DMS79 (cell line): ENCODE measurements around the gene POLD1.
A peak's percentile ranks its signal among the peaks of the same experiment; 100 is the strongest.
"Not testable (repeated sequence)": the region's sequence is repeated elsewhere in the genome, so short reads cannot be mapped to it uniquely, and the experiment has no call there.

Experiments
- DNase-seq: peaks from one replicate; lab custom pipeline; 2025; lab: John Stamatoyannopoulos, UW

Gene POLD1

DNA sequence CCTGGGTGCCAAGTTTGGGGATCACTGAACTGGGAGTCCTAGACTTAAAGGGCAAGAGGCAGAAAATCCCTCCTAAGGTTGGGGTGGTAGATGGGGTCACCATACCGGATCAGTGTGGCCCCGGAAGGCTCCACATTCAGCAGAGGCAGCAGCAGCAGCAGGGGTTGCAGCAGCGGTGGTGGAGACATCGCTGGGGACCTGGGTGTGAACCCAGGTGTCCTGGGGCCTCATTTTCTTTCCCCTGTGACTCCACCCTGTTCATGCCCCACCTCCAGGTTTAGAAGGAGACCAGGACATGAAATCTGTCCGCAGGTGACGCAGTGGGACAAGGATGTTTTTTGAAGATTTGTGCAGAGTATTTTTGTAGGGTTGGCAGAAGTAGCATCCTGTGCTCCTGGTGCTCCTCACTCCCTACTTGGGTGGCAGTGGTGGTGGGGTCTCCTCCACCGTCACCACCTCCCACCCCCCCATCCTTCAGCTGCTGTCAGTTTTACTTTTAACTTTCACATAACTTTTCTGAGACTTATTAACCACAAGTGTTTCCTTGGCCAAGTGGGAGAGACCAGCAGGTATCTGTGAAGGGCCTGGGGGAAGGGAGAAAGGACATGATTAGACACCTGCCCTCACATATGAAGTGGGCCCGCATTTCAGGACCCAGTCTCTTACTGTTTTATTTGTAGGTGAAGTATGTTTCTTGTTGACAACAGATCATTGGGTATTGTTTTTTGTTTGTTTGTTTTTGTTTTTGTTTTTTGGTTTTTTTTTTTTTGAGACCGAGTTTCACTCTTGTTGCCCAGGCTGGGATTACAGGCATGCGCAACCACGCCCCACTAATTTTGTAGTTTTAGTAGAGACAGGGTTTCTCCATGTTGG, 18.5 kb upstream of the POLD1 start, which contains the start of gene NAPSA:
Gene NAPSA, minus strand, starts transcription at position 206 of the 873 bp plus-strand sequence. Its CDS starts 18 bp downstream, at position 188.
- no peak for DNase-seq

GRCh38 chr19:50368649-50369570, 15.2 kb upstream of the POLD1 start:
- peak; percentile 67 for DNase-seq

DNA sequence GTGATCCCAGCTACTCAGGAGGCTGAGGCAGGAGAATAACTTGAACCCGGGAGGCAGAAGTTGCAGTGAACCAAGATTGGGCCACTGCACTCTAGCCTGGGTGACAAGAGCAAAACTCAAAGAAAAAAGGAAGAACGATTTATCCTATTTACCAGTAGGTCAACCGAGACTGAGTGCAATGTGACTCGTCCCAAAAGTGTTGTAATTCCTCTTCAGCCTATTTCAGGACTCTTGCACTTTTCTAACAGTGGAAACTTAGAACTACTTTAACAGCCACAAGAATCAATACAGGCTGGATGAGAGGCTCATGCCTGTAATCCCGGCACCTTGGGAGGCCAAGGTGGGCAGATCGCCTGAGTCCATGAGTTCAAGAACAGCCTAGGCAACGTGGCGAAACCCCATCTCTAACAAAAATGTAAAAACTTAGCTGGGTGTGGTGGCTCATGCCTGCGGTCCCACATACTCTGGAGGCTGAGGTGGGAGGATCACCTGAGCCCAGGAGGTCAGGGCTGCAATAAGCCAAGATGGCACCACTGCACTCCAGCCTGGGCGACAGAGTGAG, 12.2 kb upstream of the POLD1 start:
- DNase-seq = no peak

DNA sequence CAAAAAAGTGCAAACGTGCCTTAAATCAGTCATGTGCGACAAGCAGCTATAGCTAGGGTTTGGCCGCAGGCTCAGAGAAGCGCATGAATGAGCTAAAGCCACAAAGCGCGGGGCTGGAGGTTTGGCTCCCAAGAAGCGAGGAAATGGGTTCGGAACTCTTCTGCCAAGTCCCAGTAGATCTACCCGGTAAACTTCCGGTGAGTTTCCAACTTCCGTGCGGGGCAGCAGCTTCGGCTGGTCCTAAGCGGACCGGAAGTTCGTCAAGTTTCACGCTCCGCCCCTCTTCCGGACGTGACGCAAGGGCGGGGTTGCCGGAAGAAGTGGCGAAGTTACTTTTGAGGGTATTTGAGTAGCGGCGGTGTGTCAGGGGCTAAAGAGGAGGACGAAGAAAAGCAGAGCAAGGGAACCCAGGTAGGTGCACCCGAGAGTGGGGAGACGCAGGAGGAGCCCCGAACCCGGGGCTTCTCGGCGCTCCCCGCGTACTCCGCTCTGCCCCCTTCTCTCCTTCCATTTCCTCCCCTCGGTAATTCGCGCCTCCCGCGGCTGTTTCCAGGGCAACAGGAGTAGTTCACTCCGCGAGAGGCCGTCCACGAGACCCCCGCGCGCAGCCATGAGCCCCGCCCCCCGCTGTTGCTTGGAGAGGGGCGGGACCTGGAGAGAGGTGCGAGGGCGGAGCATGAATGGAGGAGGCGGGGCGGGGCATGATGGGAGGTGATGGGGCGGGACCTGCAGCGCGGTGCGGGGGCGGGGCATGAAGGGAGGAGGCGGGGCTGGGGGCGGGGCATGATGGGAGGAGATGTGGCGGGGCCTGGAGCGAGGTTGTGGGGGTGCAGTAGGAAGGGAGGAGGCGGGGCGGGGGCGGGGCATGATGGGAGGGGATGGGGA, 7.7 kb upstream of the POLD1 start, which contains the start of gene NR1H2:
Gene NR1H2, plus strand, starts transcription at position 292 of the 885 bp plus-strand sequence. CDS start 1,149 bp downstream, outside the sequence.
- peak; percentile 95 for DNase-seq

DNA sequence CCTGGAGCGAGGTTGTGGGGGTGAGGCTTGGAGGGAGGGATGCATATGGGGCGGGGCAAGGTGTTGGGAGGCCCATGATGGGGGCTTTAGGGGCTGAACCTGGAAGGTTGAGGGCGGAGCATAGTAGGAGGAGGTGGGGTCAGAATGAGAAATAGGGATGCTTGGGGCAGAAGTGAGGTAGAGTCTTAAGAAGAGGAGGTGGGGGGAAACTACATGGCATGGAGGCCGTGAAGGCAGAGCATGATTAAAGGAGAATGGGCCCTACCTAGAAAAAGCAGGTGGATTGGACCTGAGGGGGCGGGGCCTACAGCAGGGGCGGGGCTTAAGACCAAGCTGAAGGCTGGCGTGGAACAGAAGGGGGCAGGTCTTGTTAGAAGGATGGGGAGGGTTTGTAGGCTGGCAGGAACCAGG, 7.1 kb upstream of the POLD1 start:
- DNase-seq = peak; percentile 49

DNA sequence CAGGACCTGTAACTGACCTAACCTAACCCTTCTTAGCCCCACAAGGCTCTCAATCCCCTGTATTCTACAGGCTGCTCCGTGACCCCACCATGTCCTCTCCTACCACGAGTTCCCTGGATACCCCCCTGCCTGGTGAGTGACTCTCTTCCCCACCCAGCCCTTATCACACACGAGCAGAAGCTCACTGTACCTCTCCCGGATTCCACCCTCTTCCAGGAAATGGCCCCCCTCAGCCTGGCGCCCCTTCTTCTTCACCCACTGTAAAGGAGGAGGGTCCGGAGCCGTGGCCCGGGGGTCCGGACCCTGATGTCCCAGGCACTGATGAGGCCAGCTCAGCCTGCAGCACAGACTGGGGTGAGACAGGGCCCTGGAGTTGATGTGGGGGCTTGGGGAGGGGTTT, 6.6 kb upstream of the POLD1 start:
- DNase-seq = no peak

DNA sequence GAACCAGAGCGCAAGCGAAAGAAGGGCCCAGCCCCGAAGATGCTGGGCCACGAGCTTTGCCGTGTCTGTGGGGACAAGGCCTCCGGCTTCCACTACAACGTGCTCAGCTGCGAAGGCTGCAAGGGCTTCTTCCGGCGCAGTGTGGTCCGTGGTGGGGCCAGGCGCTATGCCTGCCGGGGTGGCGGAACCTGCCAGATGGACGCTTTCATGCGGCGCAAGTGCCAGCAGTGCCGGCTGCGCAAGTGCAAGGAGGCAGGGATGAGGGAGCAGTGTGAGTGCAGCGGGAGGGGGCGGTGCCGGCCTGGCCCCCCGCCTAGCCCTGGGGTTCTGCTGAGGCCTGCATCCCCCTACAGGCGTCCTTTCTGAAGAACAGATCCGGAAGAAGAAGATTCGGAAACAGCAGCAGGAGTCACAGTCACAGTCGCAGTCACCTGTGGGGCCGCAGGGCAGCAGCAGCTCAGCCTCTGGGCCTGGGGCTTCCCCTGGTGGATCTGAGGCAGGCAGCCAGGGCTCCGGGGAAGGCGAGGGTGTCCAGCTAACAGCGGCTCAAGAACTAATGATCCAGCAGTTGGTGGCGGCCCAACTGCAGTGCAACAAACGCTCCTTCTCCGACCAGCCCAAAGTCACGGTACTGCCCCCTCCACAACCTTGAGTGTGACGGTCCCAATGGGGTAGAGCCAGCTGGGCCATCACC, 5.8 kb upstream of the POLD1 start:
- no peak for DNase-seq

DNA sequence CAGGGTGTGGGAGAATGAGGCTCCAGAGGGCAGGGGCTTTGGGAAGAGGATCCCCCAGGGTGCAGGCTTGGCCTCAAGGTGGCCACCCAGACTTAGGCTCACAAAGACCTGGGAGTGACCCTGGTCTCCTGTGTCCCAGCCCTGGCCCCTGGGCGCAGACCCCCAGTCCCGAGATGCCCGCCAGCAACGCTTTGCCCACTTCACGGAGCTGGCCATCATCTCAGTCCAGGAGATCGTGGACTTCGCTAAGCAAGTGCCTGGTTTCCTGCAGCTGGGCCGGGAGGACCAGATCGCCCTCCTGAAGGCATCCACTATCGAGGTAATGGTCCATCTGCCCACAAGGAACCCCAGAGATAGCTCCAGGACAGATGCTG, 5.3 kb upstream of the POLD1 start:
- no peak for DNase-seq

GRCh38 chr19:50379602-50380001, 4.5 kb upstream of the POLD1 start:
- no peak for DNase-seq

DNA sequence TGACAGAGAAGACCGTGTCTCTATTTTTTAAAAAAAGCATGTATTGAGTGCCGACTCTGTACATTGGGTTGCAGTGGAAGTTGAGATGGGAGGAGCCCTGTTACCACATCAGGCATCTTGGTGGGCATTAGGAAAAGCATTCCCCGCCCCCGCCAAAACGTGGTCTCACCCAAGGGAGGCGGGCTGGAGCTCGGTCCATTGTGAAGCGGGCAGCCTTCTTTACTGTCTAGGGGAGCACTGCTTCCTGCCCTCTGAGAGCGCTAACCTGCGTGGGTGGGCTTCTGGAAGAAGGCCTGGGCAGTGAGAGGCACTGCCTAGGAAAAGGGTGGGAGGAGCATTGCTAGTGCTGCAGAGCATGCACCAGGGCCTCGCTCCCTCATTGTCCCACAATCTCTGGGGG, 4.0 kb upstream of the POLD1 start:
- DNase-seq = no peak

DNA sequence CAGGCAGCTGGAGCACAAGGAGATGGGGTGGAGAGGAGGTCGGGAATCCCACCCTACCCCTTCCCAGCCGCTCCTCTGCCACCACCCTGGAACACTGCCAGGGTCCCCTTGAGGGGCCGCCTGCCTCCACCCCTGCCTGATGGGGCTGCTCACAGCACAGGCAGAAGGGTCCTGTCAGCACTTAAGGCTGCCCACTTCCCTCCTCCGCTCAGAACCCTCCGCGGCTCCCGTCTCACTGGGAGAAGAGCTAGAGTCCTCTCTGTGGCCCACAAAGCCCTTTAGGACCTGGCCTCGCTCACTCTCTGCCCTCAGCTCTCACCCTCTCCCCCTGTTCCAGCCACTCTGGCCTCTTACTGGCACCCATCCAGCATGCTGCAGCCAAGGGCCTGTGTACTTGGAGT, 3.4 kb upstream of the POLD1 start:
- no peak for DNase-seq

GRCh38 chr19:50381881-50382729, 2.0 kb upstream of the POLD1 start:
- DNase-seq = no peak

- no peak for DNase-seq
These were observed 921 bp upstream of the POLD1 start for GRCh38 chr19:50383001-50383851.

- DNase-seq = peak; percentile 24
These were observed 763 bp downstream of the POLD1 start for GRCh38 chr19:50384685-50385535.

DNA sequence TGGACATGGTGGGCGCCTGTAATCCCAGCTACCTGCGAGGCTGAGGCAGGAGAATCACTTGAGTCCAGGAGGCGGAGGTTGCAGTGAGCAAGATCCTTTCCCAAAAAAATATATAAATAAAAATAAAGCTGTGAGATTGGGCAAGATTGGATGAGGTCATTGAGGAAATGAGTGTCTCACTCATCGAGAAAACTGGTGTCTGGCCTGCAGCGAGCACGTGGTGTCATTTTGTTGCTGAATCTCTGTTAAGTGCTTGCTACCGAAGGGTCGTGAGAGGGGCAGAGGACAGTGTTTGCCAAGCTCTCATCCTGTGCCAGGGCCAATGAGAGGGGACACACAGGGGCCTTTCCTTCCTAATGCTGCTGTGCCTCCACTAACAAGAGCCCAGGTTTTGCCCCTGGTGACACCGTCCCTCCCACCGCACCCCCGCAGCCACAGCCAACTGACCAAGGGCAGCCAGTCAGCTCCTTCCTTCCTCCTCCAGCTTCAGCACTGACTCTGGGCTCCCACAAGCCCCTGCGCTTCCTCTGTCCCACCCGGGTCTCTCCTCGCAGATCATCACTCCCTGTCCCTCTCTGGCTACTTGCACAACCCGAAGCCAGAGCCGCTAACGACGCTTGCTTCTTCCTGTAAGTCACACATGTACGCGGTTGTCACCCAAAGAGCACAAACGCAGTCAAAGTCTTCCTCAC, 3.2 kb downstream of the POLD1 start:
- DNase-seq = no peak

DNA sequence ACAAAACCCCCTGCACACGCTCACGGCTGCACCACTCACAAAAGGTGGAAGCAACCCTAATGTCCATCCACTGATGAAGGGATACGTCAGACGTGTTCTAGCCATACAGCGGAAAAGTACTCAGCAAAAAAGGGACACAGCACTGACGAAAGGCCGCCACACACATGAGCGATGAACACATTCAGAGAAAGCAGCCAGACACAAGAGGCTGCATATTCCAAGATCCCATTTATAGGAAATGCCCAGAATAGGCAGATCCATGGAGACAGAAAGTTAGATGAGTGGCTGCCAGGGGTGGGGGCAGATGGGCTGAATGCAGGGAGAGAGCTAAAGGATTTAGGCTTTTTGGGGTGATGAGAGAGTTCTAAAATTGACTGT, 3.7 kb downstream of the POLD1 start:
- DNase-seq = no peak

- DNase-seq = not testable (repeated sequence)
These were observed 6.1 kb downstream of the POLD1 start for GRCh38 chr19:50390295-50390694.
